ENCODE measurements around the gene ZEB2. TPM values are rescaled to one million over a fixed set of nuclear protein-coding genes. Genes with fewer than 3 reads are reported as not detected.

ZEB2 gene
- total and polyA plus RNA-seq, 2 donors (not counting 3 experiments of a cell fraction or from before 2014, with no cell fraction given), result 17.9 to 49.6 TPM

- BruUV-seq (replicated peaks), result no TSS peak
- H3K4me3 ChIP-seq (replicated peaks in 1 of 3; ENCODE audit: insufficient read depth in 1 of 3, low read depth in 1 of 3, low read length in 3 of 3), result no peak overlapping the region
- no peak overlapping the region for H3K27ac ChIP-seq (ENCODE audit: insufficient read depth, low read depth, low read length)
These were observed 38.8 kb downstream of the ZEB2 start for GRCh38 chr2:144481109-144481508.

More at GRCh38 chr2:144481109-144481508, 38.8 kb downstream of the ZEB2 start:
- Histone ChIP-seq H3K9ac (replicated peaks; ENCODE audit: extremely low read depth, insufficient read depth, low read length) (no peak overlapping the region), H3K79me2 (ENCODE audit: control insufficient read depth, insufficient read depth, low read length) (peaks cover 5% of the 10 kb centered on the region), H4K20me1 (replicated peaks; ENCODE audit: control insufficient read depth, extremely low read depth, insufficient read depth, low read length) (no peaks in the 10 kb centered on the region), H3K4me2 (ENCODE audit: insufficient read depth, low read length) (no peak overlapping the region), H3K27me3 (ENCODE audit: control insufficient read depth in 2 of 2, insufficient read depth in 2 of 2, low read length in 2 of 2) (no peaks in the 10 kb centered on the region), H3K4me1 (ENCODE audit: control insufficient read depth, extremely low read depth, insufficient read depth, low read length) (no peaks in the 10 kb centered on the region), H3K36me3 (ENCODE audit: control insufficient read depth in 2 of 2, extremely low read depth in 1 of 2, insufficient read depth in 2 of 2, low read length in 2 of 2) (no peaks in the 10 kb centered on the region), H3K9me1 (replicated peaks; ENCODE audit: control insufficient read depth, extremely low read depth, insufficient read depth, low read length) (no peaks in the 10 kb centered on the region), H3K9me3 (replicated peaks; ENCODE audit: control insufficient read depth, insufficient read depth, low read length) (no peaks in the 10 kb centered on the region), H2AFZ (ENCODE audit: low read depth, low read length) (no peak overlapping the region)
- dilution Hi-C loops (cut with MboI; ENCODE audit: extremely low pct_ligation_motif_present, low sequenced_read_pairs), result no loop called here
- FAIRE-seq, result no peak
- no peak for TF ChIP-seq CTCF (IDR thresholded peaks at IDR 0.05; ENCODE audit: extremely low read depth in 1 of 2, insufficient read depth in 1 of 2, low read depth in 1 of 2, low read length in 2 of 2)
- no peak for TF ChIP-seq MAX (IDR thresholded peaks at IDR 0.05; ENCODE audit: insufficient read depth, insufficient read length)
- no peak for TF ChIP-seq POLR2AphosphoS5 (IDR thresholded peaks at IDR 0.05; ENCODE audit: insufficient read depth, low read depth, low read length)
- no peak for TF ChIP-seq GATA2 (IDR thresholded peaks at IDR 0.05; ENCODE audit: insufficient read depth, insufficient read length, low read depth, low read length)
- no peak for TF ChIP-seq POLR2A (IDR thresholded peaks at IDR 0.05; ENCODE audit: low read depth, low read length)
- no peak for TF ChIP-seq MYC (IDR thresholded peaks at IDR 0.05; ENCODE audit: low read depth, low read length)
- no peak for TF ChIP-seq EZH2 (IDR thresholded peaks at IDR 0.05; ENCODE audit: borderline replicate concordance, low read depth, low read length, severe bottlenecking)
- no peak for TF ChIP-seq FOS (IDR thresholded peaks at IDR 0.05; ENCODE audit: borderline replicate concordance, insufficient read depth, low read length)
- no peak for TF ChIP-seq JUN (IDR thresholded peaks at IDR 0.05; ENCODE audit: borderline replicate concordance, insufficient read depth, insufficient read length, low read depth)
- DNase-seq (ENCODE audit: low read depth, low spot score), result no peak
- ChIA-PET CTCF (interaction anchor here (1.1 kb wide), 1 partner anchor 16 kb away, joined by 3 read pairs; no protein-coding TSS in a partner anchor), POLR2A (no interaction called here)
- intact Hi-C loops (cut with micrococcal nuclease), result no loop called here

Measured in endothelial cell of umbilical vein (primary cell).